GM13977 (cell line): ENCODE measurements around the gene CHST11.

Experiments
- DNase-seq: peaks from one replicate; pipeline ENCODE4 v3.0.0; 2012; ENCODE audit warnings: low spot score
- CTCF ChIP-seq: IDR thresholded peaks from 2 replicates; pipeline ENCODE4 v1.5.1; 2012; ENCODE audit warnings: mild to moderate bottlenecking, control low read depth; ENCODE audit not compliant: insufficient read depth; ENCODE audit errors: extremely low read depth, missing control alignments
- in situ Hi-C: fragments of 300-500 bp; cut with MboI; formaldehyde crosslinking; loops from one replicate; pipeline ENCODE4 v1.12.0; 2022; ENCODE audit warnings: low sequenced_read_pairs, low pct_unique_long_range_greater_than_20kb, mixed read lengths, inconsistent platforms; ENCODE audit not compliant: unreplicated experiment

CHST11 gene

GRCh38 chr12:104763168-104763805 lies 306.5 kb downstream of the CHST11 start:
- DNase-seq, result no peak
- no peak for TF ChIP-seq CTCF
- in situ Hi-C loops, result no loop called here

- TF ChIP-seq CTCF, result no peak
- in situ Hi-C loops, result no loop called here
- no peak for DNase-seq
These were observed 307.7 kb downstream of the CHST11 start for GRCh38 chr12:104764225-104765091.

DNA sequence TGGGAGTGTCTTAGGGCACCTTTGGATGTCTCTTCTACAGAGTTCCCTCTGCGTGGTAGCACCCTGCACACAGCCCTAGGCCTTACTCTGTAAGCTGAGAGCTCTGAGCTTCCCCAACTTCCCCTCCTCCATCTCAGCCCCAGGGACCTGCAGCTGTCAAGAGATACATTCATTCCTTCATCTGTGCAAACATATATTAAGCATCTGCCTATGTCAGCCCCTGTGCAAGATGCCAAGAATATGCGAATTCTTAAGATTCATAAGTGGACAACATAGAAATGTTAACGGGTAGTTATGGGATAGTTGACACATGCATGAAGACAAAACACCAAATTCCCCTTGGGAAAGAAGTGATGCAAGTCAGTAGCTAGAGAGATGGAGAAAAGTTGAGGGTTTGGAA lies 310.5 kb downstream of the CHST11 start:
- DNase-seq, result no peak
- in situ Hi-C loops, result no loop called here
- TF ChIP-seq CTCF, result no peak

- no peak for DNase-seq
- no peak for TF ChIP-seq CTCF
These were observed 311.3 kb downstream of the CHST11 start for GRCh38 chr12:104768033-104768432.

DNA sequence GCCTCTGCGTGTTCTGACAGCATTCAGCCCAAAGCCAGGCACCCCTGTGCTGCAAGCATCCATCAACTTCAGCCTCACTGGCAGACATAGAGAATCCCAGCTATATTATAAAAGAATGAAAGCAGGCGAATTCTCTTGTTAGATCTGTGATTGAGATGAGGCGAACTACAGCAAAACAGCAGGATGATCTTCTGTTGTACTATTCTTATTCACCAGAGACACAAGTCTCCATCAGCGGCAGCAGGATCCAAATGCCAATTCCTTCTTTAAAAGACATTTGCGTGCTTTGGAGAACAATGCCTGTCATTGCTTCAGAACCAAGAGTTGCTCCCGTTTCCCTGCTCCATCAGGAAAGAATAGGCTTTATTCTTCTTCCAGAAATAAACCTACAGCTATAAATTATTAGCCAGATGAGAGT lies 312.4 kb downstream of the CHST11 start:
- no peak for TF ChIP-seq CTCF
- DNase-seq, result no peak
- in situ Hi-C loops, result no loop called here

More at GRCh38 chr12:104768033-104768432, 311.3 kb downstream of the CHST11 start:
- in situ Hi-C loops, result no loop called here

DNA sequence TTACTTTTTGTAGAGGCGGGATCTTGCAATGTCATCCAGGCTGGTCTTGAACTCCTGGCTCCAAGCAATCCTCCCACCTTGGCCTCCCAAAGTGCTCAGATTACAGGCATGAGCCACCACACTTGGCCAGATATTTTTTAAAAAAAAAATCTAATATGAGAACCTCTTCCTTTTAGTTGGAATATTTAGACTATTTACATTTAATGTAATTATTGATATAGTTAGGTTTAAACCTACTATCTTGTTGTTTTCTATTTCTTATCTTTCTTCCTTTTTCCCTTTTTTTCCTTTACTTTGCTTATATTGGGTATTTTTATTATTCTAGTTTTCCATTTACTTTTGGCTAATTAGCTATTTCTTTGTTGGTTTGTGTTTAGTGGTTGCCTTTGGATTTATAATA lies 315.6 kb downstream of the CHST11 start:
- in situ Hi-C loops, result no loop called here
- DNase-seq, result no peak
- TF ChIP-seq CTCF, result no peak
